Neuronal stem cell (in vitro differentiated cells): ENCODE data around the gene SETX.
A peak's percentile ranks its signal among the peaks of the same experiment; 100 is the strongest.
"Not testable (repeated sequence)": the region's sequence is repeated elsewhere in the genome, so short reads cannot be mapped to it uniquely, and the experiment has no call there.

Source experiments
- DNase-seq: peaks from one replicate; pipeline ENCODE4 v3.0.0-alpha.2; 2013; ENCODE audit warnings: low spot score
- H2AFZ ChIP-seq: one replicate; pipeline ENCODE4 v1.6.1; 2013; ENCODE audit warnings: mild to moderate bottlenecking, low read length, inconsistent platforms
- H2AK5ac ChIP-seq: 2 replicates; pipeline ENCODE4 v1.6.1; 2013; ENCODE audit warnings: low read depth, mild to moderate bottlenecking, inconsistent platforms, low read length, moderate library complexity, mixed read lengths
- H2BK120ac ChIP-seq: 2 replicates; pipeline ENCODE4 v1.6.1; 2013; ENCODE audit warnings: low read depth, mild to moderate bottlenecking, inconsistent platforms, low read length, moderate library complexity, mixed read lengths
- H2BK12ac ChIP-seq: one replicate; pipeline ENCODE4 v1.6.1; 2013; ENCODE audit warnings: low read length, inconsistent platforms
- H2BK15ac ChIP-seq: 2 replicates; pipeline ENCODE4 v1.6.1; 2013; ENCODE audit warnings: mild to moderate bottlenecking, low read length, inconsistent platforms, mixed read lengths
- H2BK5ac ChIP-seq: one replicate; pipeline ENCODE4 v1.6.1; 2013; ENCODE audit warnings: inconsistent platforms, mild to moderate bottlenecking, low read length, moderate library complexity
- H3K14ac ChIP-seq: one replicate; pipeline ENCODE4 v1.6.1; 2013; ENCODE audit warnings: low read length, inconsistent platforms
- H3K18ac ChIP-seq: 2 replicates; pipeline ENCODE4 v1.6.1; 2013; ENCODE audit warnings: low read length, inconsistent platforms
- H3K23ac ChIP-seq: 2 replicates; pipeline ENCODE4 v1.6.1; 2013; ENCODE audit warnings: low read depth, mild to moderate bottlenecking, mixed read lengths, low read length, inconsistent platforms; ENCODE audit not compliant: poor library complexity
- H3K27ac ChIP-seq: replicated peaks from 3 replicates; pipeline ENCODE4 v1.5.1; 2013; ENCODE audit warnings: low read length, inconsistent platforms
- H3K27me3 ChIP-seq, 3 experiments: 2 replicates each; pipeline ENCODE4 v1.6.1; 2013; ENCODE audit warnings: low read length in 3 of 3, mild to moderate bottlenecking in 2 of 3, inconsistent platforms in 1 of 3, low read depth in 1 of 3, mixed read lengths in 1 of 3, moderate library complexity in 1 of 3; ENCODE audit not compliant: control insufficient read depth in 3 of 3, insufficient read depth in 3 of 3
- H3K36me3 ChIP-seq, 2 donors: replicated peaks in 1 of 2; 2 replicates each; pipeline ENCODE4 v1.6.1; 2013; ENCODE audit warnings: low read length in 2 of 2; ENCODE audit not compliant: control insufficient read depth in 2 of 2, insufficient read depth in 2 of 2
- H3K4ac ChIP-seq: 2 replicates; pipeline ENCODE4 v1.6.1; 2013; ENCODE audit warnings: inconsistent platforms, mild to moderate bottlenecking, low read length, moderate library complexity
- H3K4me1 ChIP-seq, 2 donors: 1 replicate in 1 of 2; 2 replicates in 1 of 2; pipeline ENCODE4 v1.6.1; 2013; ENCODE audit warnings: low read length in 2 of 2, low read depth in 1 of 2; ENCODE audit not compliant: control insufficient read depth in 2 of 2, insufficient read depth in 1 of 2
- H3K4me2 ChIP-seq: one replicate; pipeline ENCODE4 v1.6.1; 2013; ENCODE audit warnings: mild to moderate bottlenecking, low read length, inconsistent platforms; ENCODE audit not compliant: insufficient read depth, poor library complexity, severe bottlenecking
- H3K4me3 ChIP-seq, 2 donors: 2 replicates each; pipeline ENCODE4 v1.5.1; 2013; ENCODE audit warnings: low read length in 2 of 2, mild to moderate bottlenecking in 2 of 2, inconsistent platforms in 1 of 2, moderate library complexity in 1 of 2
- H3K79me1 ChIP-seq: one replicate; pipeline ENCODE4 v1.6.1; 2013; ENCODE audit warnings: low read depth, mild to moderate bottlenecking, inconsistent platforms, low read length, moderate library complexity
- H3K9ac ChIP-seq: one replicate; pipeline ENCODE4 v1.6.1; 2013; ENCODE audit warnings: mild to moderate bottlenecking, low read depth, low read length, inconsistent platforms; ENCODE audit not compliant: poor library complexity
- H3K9me3 ChIP-seq, 2 donors: replicated peaks in 1 of 2; 2 replicates each; pipeline versions ENCODE3 to v1.6.1; 2013; ENCODE audit warnings: low read length in 2 of 2, mild to moderate bottlenecking in 2 of 2, inconsistent platforms in 1 of 2, low read depth in 1 of 2, mixed read lengths in 1 of 2, moderate library complexity in 1 of 2; ENCODE audit not compliant: control insufficient read depth in 2 of 2, insufficient read depth in 1 of 2
- H4K8ac ChIP-seq: one replicate; pipeline ENCODE4 v1.6.1; 2013; ENCODE audit warnings: low read depth, mild to moderate bottlenecking, inconsistent platforms, low read length, moderate library complexity
- H4K91ac ChIP-seq: one replicate; pipeline ENCODE4 v1.6.1; 2013; ENCODE audit warnings: low read length, low read depth, mild to moderate bottlenecking, inconsistent platforms; ENCODE audit not compliant: poor library complexity
- WGBS, 2 donors: extraction: QIAGEN DNeasy Blood & Tissue Kit; methylation state at CpG; one replicate each; pipeline ENCODE4 v1.1.7; 2013; ENCODE audit warnings: missing lambda C conversion rate in 2 of 2, mixed read lengths in 1 of 2; ENCODE audit not compliant: insufficient read length in 2 of 2, insufficient replicate concordance in 1 of 2; ENCODE audit errors: extremely low coverage in 2 of 2; 5-methylcytosine and 5-hydroxymethylcytosine counted together

Gene SETX

GRCh38 chr9:132384376-132384775 is 29.6 kb upstream of the SETX start:
- no peak overlapping the region for H2BK120ac ChIP-seq
- no CpG with 5 or more reads among the region's 8 CpGs for WGBS, 2 donors
- H2AK5ac ChIP-seq = no peak overlapping the region
- peaks cover 1% of the 10 kb centered on the region for H3K79me1 ChIP-seq
- no peak overlapping the region for H3K23ac ChIP-seq
- no peak overlapping the region for H2AFZ ChIP-seq
- no peak overlapping the region for H3K4ac ChIP-seq
- no peak overlapping the region for H2BK5ac ChIP-seq
- no peak overlapping the region for H3K4me3 ChIP-seq
- H3K9ac ChIP-seq = no peak overlapping the region
- H3K36me3 ChIP-seq = peaks cover 46 to 95% of the 10 kb centered on the region in 2 donors
- H3K9me3 ChIP-seq = no peaks in the 10 kb centered on the region
- H3K18ac ChIP-seq = no peak overlapping the region
- DNase-seq = no peak
- no peak overlapping the region for H4K91ac ChIP-seq
- H4K8ac ChIP-seq = no peak overlapping the region
- H3K14ac ChIP-seq = no peak overlapping the region
- H3K27ac ChIP-seq = no peak overlapping the region
- H3K4me2 ChIP-seq = no peak overlapping the region
- H2BK15ac ChIP-seq = no peak overlapping the region
- no peaks in the 10 kb centered on the region for H3K4me1 ChIP-seq
- H2BK12ac ChIP-seq = no peak overlapping the region
- H3K27me3 ChIP-seq = no peaks in the 10 kb centered on the region

- no peak overlapping the region for H3K4ac ChIP-seq
- no peak overlapping the region for H3K23ac ChIP-seq
- H3K9ac ChIP-seq = no peak overlapping the region
- H3K27ac ChIP-seq = no peak overlapping the region
- no peak overlapping the region for H2BK15ac ChIP-seq
- H3K36me3 ChIP-seq = peaks cover 47 to 94% of the 10 kb centered on the region in 2 donors
- H2BK12ac ChIP-seq = no peak overlapping the region
- no peaks in the 10 kb centered on the region for H3K4me1 ChIP-seq
- no peak overlapping the region for H2BK120ac ChIP-seq
- H3K18ac ChIP-seq = no peak overlapping the region
- H3K9me3 ChIP-seq = peaks cover 2% of the 10 kb centered on the region in 2 donors
- H2AFZ ChIP-seq = no peak overlapping the region
- no peak overlapping the region for H2BK5ac ChIP-seq
- no peak overlapping the region for H3K14ac ChIP-seq
- no peaks in the 10 kb centered on the region for H3K27me3 ChIP-seq
- H3K4me2 ChIP-seq = no peak overlapping the region
- H4K91ac ChIP-seq = no peak overlapping the region
- H3K4me3 ChIP-seq = no peak overlapping the region
- no CpG with 5 or more reads among the region's 10 CpGs for WGBS, 2 donors
- no peak overlapping the region for H4K8ac ChIP-seq
- no peak overlapping the region for H2AK5ac ChIP-seq
- DNase-seq = no peak
- peaks cover 1% of the 10 kb centered on the region for H3K79me1 ChIP-seq
These were observed 28.7 kb upstream of the SETX start for GRCh38 chr9:132383462-132383883.

- Histone ChIP-seq H3K9ac (no peak overlapping the region), H3K4me3 (no peak overlapping the region), H3K27ac (no peak overlapping the region), H3K18ac (no peak overlapping the region), H3K14ac (no peak overlapping the region), H4K8ac (no peak overlapping the region), H3K79me1 (peaks cover 5% of the 10 kb centered on the region), H3K23ac (no peak overlapping the region), H2AK5ac (no peak overlapping the region), H2AFZ (no peak overlapping the region), H3K36me3 (peaks cover 51 to 94% of the 10 kb centered on the region in 2 donors), H3K4ac (no peak overlapping the region), H2BK12ac (no peak overlapping the region), H2BK15ac (no peak overlapping the region), H3K27me3 (peaks cover 0 to 2% (median 0%) of the 10 kb centered on the region in 3 experiments), H2BK120ac (no peak overlapping the region), H3K9me3 (peaks cover 6 to 10% of the 10 kb centered on the region in 2 donors), H2BK5ac (no peak overlapping the region), H3K4me2 (no peak overlapping the region), H3K4me1 (no peaks in the 10 kb centered on the region), H4K91ac (no peak overlapping the region)
- no CpG with 5 or more reads among the region's 9 CpGs for WGBS, 2 donors
- no peak for DNase-seq
These were observed 27.3 kb upstream of the SETX start for GRCh38 chr9:132381966-132382541.

- not testable (repeated sequence) for H2BK5ac ChIP-seq, H3K14ac ChIP-seq, H3K4me2 ChIP-seq, H3K27ac ChIP-seq, H2AK5ac ChIP-seq, DNase-seq, H2AFZ ChIP-seq, H3K27me3 ChIP-seq, H4K8ac ChIP-seq, H3K79me1 ChIP-seq, H2BK15ac ChIP-seq, H3K23ac ChIP-seq, H4K91ac ChIP-seq, H3K4ac ChIP-seq, H2BK120ac ChIP-seq, H3K4me1 ChIP-seq, H3K18ac ChIP-seq
- no CpG with 5 or more reads among the region's 3 CpGs for WGBS, 2 donors
- peaks cover 6 to 12% of the 10 kb centered on the region in 2 donors for H3K9me3 ChIP-seq
- H2BK12ac ChIP-seq = peak overlapping the region; percentile 16
- H3K36me3 ChIP-seq = peaks cover 43 to 86% of the 10 kb centered on the region in 2 donors
- peak overlapping the region in 1 of 2 donors; percentile 72 for H3K4me3 ChIP-seq
- peak overlapping the region; percentile 60 for H3K9ac ChIP-seq
These were observed 23.6 kb upstream of the SETX start for GRCh38 chr9:132378416-132378815.
